ENCODE measurements around the gene TMEM217.

- TF ChIP-seq CTCF (IDR thresholded peaks at IDR 0.05; ENCODE audit: insufficient read depth, low read length, poor library complexity, severe bottlenecking) (no peak), EZH2phosphoT487 (conservative IDR thresholded peaks at IDR 0.05; ENCODE audit: low read length) (no peak)
These were observed 21.0 kb downstream of the TMEM217 start for GRCh38 chr6:37236921-37237320.

All from SU-DHL-6 (cell line).